Effector CD8-positive, alpha-beta T cell (primary cell): Measurements from ENCODE around the gene CYS1.
"Not testable (repeated sequence)": the region's sequence is repeated elsewhere in the genome, so short reads cannot be mapped to it uniquely, and the experiment has no call there.

Source experiments
- DNase-seq: peaks from one replicate; lab custom pipeline; 2025; lab: John Stamatoyannopoulos, UW

CYS1 gene

GRCh38 chr2:10012366-10012962 lies 67.7 kb downstream of the CYS1 start:
- DNase-seq = not testable (repeated sequence)

GRCh38 chr2:10011606-10012325 lies 68.4 kb downstream of the CYS1 start:
- not testable (repeated sequence) for DNase-seq

- not testable (repeated sequence) for DNase-seq
These were observed 69.2 kb downstream of the CYS1 start for GRCh38 chr2:10010861-10011605.

- DNase-seq = no peak
These were observed 70.1 kb downstream of the CYS1 start for GRCh38 chr2:10009811-10010781.

GRCh38 chr2:10009271-10009810 lies 70.9 kb downstream of the CYS1 start:
- no peak for DNase-seq

- no peak for DNase-seq
These were observed 71.4 kb downstream of the CYS1 start for GRCh38 chr2:10008809-10009176.

- no peak for DNase-seq
These were observed 72.0 kb downstream of the CYS1 start for GRCh38 chr2:10007921-10008808.

- DNase-seq = no peak
These were observed 72.8 kb downstream of the CYS1 start for GRCh38 chr2:10007435-10007834.
